Right lobe of liver (tissue), 4 donors: Measurements from ENCODE around the gene BCAR3.

Experiments
- CTCF ChIP-seq, 4 donors: fragments of 200-600 bp in 3 of 4; fragments of 450-650 bp in 1 of 4; IDR thresholded peaks; one replicate each; pipeline versions ENCODE4 v1.5.1 to v1.8.0; 2016 to 2022; ENCODE audit warnings: antibody characterized with exemption in 4 of 4, mild to moderate bottlenecking in 2 of 4
- POLR2A ChIP-seq: fragments of 450-650 bp; IDR thresholded peaks from one replicate; pipeline ENCODE4 v1.6.1; 2017; ENCODE audit warnings: antibody characterized with exemption, mild to moderate bottlenecking
- donor health status: DM: no; HTN: no; CAD: no.
- donor health status: DM: no; HTN: no; CAD: no.
- donor health status: DM: no; HTN: yes; CAD: no.

- TF ChIP-seq POLR2A (no peak), CTCF (IDR thresholded peaks at IDR 0.05) (no peak)
Observed at GRCh38 chr1:93630168-93630567, 51.5 kb downstream of the BCAR3 start.
